Thyroid gland (tissue), 4 donors: Measurements from ENCODE around the gene STRBP.

ENCODE experiments used
- POLR2A ChIP-seq, 2 donors: fragments of 450-650 bp; IDR thresholded peaks; one replicate each; pipeline ENCODE4 v1.6.1; 2017; ENCODE audit warnings: antibody characterized with exemption in 2 of 2, mild to moderate bottlenecking in 2 of 2, moderate library complexity in 1 of 2
- TF ChIP-seq, protein P1 (sequence below), 6 experiments: fragments of 200-600 bp in 3 of 6; fragments of 450-650 bp in 3 of 6; sonication (generic) in 3 of 6; IDR thresholded peaks; one replicate each; pipeline ENCODE4 v1.5.1; 2016 to 2019; ENCODE audit warnings: antibody characterized with exemption in 6 of 6, mild to moderate bottlenecking in 2 of 6, inconsistent platforms in 1 of 6, moderate library complexity in 1 of 6

DNA sequence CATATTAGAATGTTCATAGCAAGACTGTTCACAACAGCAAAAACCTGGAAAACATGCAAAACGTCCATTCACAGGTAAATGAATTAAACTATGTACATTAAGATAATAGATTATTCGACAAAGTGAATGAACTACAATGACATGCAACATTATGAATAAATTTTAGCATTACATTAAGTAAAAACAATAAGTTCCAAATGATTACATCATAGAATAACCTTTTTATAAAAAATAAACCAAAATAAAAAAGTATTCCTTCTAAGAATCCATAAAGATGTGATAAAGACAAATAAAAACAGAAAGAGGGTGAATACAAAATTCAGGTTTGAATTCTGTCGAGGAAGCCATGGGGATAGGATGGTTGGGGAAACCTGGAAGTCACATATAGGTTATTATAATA lies 57.3 kb downstream of the STRBP start:
- TF ChIP-seq, protein P1, sequence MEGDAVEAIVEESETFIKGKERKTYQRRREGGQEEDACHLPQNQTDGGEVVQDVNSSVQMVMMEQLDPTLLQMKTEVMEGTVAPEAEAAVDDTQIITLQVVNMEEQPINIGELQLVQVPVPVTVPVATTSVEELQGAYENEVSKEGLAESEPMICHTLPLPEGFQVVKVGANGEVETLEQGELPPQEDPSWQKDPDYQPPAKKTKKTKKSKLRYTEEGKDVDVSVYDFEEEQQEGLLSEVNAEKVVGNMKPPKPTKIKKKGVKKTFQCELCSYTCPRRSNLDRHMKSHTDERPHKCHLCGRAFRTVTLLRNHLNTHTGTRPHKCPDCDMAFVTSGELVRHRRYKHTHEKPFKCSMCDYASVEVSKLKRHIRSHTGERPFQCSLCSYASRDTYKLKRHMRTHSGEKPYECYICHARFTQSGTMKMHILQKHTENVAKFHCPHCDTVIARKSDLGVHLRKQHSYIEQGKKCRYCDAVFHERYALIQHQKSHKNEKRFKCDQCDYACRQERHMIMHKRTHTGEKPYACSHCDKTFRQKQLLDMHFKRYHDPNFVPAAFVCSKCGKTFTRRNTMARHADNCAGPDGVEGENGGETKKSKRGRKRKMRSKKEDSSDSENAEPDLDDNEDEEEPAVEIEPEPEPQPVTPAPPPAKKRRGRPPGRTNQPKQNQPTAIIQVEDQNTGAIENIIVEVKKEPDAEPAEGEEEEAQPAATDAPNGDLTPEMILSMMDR (IDR thresholded peaks at IDR 0.05): no peak
- no peak for TF ChIP-seq POLR2A (IDR thresholded peaks at IDR 0.05)
